Activated CD4-positive, alpha-beta T cell treated with anti-CD3 and anti-CD28 coated beads, Interleukin-2, Interleukin-4, amounts not matched to agents 100 ng/mL and 50 ng/mL, durations not matched to agents 16 hours and 8 hours (primary cell): ENCODE results near the gene JAML.

ENCODE experiments used
- DNase-seq: peaks from one replicate; pipeline ENCODE4 v3.0.0-alpha.2; 2020; ENCODE audit warnings: low spot score

The JAML gene

DNA sequence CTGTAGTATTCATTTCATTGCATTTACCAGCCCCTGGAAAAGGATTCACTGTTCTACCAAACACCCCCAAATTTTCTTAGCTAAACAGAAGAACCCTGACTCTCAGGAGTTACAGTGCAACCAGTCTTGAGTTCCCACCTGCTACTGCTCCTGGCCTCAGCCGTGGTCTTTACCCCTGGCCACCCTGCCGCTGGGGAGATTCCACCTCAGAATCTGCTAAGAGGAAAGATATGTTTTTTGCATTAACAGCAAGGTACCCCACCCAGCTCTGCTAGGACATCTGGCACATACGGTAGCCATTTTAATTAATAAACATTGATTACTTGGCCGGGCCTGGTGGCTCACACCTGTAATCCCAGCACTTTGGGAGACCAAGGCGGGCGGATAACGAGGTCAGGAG, 9.0 kb downstream of the JAML start:
- no peak for DNase-seq

DNA sequence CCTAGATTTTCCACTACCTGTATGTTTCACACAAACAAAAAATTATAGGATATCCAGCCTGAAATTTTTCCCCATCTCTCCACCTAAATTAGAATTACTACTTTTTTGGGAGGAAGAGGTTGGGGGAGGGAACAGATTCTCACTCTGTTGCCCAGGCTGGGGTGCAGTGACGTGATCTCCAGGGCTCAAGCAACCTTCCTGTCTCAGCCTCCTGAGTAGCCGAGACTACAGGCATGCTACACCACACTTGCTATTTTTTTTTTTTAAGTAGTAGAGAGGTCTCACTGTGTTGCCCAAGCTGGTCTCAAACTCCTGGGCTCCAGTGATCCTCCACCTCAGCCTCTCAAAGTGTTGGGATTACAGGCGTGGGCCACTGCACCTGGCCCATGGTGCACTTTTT, 9.5 kb downstream of the JAML start:
- DNase-seq: no peak

DNA sequence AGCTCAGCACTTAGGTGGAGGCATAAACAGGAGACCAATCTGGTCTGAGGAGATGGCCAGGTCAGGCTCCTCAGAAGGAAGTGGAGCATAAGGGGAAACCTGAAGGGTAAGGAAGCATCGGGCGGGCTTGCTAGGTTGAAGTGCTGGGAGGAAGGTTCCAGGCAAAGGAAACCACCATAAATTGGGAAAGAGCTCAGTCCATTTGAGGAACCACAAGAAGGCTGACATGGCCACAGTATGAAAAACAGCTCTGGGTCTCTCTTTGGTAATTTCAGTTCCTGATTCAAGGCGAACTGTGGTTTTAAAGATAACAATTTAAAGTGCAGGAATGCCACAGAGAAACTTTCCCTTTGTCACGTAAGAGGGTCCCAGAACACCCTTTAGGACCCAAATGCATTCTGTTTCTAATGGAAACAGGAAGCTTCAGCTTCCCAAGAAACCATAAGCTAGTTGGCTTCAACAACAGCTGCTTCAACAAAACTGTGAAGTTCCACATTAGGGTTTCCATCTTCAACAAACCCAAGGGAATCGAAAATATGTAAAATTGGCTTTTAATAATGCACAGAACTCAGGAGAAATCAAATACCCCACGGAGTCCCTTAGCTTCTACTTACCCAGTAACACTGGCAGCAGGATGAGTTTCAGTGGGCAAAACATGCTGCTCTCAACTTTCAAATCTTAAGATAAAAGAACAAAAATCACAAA, 10.4 kb downstream of the JAML start:
- no peak for DNase-seq

GRCh38 chr11:118213781-118214180, 11.0 kb downstream of the JAML start:
- DNase-seq: no peak

GRCh38 chr11:118213201-118213600, 11.6 kb downstream of the JAML start:
- no peak for DNase-seq

DNA sequence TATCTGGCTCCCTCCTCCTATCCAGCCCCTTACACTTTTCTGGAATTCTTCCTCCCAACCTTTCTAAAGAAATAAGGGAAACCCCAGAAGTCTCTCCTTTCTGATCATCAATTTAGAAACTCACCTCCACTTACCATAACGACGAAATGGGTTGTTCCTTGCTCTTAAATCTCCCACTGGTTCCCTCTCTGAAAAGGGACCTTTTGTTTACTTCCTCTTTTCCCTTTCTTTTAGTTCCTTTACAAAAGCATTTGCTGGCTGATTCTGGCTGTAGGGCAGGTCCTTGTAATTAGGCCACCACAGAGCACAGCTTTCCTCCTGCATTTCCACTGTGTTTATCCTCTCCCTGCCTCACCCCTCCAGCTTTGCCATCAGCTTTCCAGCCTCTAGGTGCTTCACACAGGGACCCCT, 12.0 kb downstream of the JAML start:
- no peak for DNase-seq

DNA sequence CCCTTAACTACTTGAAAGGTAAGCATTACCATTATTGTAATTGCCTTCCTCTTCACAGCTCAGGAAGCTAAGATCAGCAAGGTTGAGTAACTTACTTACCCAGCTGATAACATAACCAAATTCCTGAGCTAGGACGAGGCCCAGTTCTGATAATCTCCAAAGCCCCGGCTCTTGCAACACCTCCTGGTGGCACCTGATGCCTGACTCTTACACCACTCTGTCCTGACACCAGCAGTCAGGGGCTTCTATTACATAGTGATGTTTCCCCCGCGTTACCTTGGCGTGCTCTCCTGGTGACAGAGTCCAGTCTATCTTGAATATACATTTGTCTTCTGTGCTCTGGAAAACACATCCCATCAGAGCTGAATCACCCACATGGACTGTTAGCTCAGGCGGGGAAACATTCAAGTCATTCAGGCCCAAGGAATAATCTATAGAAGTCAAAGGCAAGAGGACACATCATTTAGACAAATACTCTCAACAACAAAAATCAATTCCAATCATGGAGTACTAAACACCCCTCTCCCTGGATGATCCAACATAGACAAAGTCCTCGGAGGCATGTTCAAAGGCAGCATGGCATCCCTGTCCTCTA, 12.6 kb downstream of the JAML start:
- no peak for DNase-seq

- no peak for DNase-seq
These were observed 13.8 kb downstream of the JAML start for GRCh38 chr11:118211006-118211405.

DNA sequence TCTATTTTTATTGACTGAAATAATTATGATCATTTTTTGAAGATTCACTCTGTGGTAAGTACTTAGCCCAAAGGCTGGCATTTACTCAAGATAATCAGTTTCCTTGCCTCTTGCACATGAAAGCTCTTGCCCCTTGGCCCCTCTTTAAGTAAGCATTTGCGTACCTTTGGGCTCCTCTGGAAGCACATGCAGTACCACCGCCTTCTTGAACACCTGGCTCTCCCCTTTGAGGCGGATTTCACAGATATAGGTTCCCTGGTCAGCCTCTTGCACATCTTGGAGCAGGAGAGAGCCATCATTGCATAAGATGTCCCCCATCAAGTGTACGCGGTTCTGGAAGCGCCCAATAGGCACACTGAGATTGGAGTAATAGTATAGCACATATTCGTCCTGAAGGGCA, 14.5 kb downstream of the JAML start:
- DNase-seq: no peak

DNA sequence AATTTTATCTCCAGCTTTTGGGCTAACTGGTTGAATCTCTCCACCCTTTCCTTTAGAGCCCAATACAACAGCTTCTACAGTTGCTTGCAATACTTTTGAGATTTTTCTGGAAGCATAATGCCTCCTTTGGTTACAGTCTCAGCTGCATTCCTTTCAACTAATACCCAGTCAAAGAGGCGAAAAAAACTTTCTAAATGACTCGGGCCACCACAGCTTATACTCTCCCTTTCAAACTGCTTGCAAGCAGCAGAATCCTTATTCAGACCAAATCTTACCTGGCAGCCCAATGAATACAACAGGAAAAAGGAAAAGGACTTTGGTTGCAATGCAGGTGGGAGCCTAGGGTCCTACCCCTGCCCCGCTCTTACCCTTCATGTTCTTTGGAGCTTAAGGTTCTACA, 15.8 kb downstream of the JAML start:
- DNase-seq: no peak

DNA sequence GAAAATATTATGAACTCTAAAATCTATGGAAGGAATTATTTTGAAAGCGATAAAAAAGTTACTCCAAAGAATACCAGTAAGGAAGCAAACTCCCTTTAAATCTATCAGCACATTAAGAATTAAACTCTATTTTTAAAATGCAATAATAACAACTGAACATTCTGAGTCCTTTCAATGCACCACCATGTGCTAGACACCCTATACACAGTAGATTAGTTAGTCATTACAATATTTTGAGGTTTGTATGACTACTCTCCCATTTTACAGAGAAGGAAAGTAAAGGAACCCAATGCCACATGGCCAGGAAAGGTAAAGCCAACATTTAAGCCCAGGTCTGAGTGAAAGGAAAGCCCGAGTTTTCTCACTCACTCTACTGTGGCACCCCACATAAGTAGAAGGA, 17.7 kb downstream of the JAML start:
- DNase-seq: no peak

DNA sequence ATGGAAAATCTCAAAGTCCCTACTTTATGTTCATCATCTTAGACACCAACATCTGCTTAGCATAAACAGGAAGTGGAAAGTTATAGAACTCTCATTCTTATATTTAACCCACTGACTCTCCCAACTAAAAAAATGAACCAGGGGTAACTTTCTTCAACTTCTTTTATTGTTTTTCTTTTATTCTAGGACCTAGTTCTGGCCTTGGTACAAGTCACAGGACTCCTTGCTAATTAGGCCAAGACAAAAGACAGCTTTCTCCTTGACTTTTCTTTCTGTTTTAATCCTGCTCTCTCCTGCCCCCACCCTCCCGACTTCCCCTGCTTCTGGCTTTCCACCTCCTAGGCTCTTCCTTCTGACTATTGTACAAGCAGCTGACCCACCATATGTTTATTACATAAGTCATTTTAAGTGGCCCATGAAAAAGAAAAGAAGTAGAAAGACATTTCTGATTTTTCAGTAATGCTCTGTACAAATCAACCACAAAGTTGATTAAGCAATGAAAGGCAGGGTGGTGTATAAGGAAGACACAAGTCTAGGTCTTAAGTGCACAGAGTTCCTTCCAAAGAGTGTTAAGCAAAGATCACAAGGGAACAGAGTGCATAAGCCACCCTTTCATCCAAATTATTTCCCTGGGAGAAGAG, 18.3 kb downstream of the JAML start:
- DNase-seq: no peak

- no peak for DNase-seq
These were observed 19.0 kb downstream of the JAML start for GRCh38 chr11:118205606-118206378.

DNA sequence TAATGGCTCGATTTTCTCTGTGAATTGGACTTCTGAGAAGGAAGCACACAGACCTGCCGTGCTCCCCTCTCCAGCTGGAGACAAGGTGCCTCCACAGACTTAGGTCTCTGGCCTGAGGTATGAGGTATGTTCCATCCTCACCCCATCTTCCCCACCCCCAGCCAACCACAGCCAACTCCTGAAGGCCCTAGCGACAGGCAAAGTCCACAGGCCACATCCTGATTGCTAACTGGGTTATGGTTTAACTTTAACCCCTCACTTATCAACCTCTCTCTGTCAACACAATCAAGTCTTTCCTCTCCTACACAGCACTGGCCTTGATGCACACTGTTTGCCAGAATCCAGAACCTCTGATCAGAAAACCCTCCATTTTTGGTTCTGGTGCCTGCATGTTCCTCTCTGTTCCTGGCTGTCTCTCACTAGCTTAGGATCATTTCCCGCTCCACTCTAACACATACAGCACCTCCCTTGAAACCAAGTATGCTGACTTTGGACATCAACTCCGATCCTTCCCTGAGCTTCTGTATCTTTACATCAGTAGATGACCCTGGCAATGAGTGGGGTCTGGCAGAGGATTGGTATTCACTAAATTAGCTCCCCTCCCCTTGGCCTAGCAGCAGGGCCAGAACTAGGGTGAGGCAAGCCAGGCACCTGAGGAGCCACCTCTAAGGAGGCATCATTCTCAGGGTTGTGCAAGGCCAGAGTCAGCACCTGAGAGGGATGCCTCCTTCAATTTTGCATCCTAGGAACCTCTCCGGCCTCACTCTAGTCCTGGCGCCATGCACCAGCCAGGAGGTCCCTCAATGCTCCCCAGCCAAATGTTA, 22.0 kb downstream of the JAML start:
- peak; percentile 74 for DNase-seq

DNA sequence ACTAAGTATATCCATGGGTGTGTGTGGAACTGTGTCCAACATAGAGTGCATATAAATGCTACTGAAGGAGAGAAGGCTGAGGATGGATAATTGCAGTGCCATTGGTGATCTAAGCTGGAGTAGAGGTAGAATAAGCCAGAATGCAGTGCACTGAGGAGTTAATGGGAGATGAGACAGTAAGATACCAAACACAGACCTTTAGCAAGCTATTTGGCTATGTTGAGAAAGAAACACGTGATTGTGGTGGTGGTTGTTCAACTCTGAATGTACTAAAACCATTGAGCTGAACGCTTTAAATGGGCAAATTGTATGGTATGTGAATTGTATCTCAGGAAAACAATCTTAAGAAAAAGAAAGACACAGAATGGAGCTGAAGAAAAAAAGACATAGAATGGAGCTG, 22.8 kb downstream of the JAML start:
- no peak for DNase-seq

DNA sequence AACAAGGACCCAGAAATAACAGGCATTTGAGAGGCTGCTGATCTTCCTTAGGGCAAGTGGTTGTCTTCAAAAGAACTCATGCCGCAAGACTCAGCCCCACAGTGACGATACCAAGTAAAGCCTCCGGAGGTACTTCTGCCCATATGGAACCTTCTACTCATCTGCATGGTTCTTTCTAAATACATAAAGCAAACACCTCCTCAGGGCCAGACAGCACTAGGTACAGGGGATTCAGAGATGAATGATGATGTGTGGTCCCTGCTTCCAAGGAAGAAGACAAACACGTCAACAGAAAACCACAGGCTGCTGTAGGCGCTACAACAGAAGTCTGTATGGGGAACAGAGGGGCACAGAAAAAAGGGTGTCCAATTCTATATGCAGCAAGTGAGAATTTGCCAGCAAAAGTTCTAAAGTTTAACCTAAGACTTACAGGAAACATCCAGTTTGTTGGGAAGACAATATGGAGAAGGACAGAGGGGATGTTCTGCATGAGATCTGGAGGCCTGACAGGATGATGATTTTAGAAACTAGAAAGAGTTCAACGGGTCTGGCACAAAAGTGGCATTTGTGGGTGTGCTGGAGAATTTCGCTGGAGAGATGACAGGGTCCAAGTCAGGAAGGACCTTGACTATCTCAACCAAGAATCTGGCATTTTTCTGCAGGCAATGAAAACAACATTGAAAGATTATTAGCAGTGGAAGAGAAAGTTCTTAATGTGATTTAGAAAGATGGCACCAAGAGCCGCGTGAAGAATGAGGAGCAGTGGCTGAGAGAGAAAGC, 23.7 kb downstream of the JAML start:
- peak; percentile 78 for DNase-seq

- DNase-seq: no peak
These were observed 24.3 kb downstream of the JAML start for GRCh38 chr11:118200497-118200896.

DNA sequence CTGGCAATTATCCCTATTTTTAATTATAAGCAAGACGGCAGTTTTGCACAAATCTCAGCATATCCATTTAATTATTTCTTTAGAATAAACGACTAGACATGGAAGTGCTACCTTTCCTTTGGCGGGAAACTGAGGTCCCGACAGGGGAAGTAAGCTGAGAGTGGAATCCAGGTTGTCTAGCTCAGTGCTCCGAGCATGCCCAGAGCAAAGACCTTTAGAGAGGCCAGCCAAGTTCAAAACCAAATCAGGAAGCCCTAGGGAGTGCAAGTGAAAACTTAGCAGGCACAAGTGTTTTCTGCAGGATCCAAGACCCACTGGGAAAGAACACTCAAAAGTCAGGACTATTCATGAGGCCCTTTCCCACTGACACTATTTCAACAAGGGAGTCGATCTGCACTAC, 25.7 kb downstream of the JAML start:
- no peak for DNase-seq

- peak; percentile 84 for DNase-seq
These were observed 26.4 kb downstream of the JAML start for GRCh38 chr11:118198370-118198769.

DNA sequence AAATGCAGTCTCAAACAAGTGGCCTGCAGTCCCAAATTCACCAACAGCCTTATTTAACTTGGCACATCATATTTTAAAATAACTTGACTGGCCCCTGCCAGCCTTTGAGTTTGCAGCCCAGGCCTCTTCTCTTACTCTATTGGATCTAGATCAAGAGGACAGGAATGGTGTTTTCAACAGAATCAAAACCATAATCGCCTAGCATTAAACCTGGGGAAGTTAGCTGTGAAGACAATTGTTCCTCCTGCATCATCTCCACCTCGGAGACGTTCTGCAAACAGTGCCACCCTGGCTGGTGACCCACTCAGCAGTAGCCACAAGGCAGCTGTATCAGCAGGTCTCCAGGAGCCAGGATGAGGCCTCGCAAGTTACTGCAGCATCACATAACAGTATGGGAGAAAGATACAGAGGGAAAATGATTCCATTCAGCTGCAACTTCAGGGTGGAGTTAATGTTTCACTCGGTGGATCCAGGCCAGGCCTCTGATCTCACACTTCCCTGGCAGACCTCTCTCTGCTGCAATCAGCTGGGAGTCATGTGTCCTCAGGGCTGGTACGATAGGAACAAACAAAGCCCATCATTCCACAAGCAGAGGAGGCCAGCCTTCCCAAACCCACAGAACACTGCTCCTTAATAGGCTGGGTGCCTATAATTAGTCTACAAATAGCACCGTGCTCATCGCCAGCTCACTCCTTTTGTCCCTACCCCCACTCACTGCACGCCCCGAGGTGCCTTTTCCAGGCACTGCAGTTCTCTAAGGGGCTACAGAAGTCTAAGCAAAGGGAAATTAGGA, 29.8 kb downstream of the JAML start:
- DNase-seq: no peak
